A673 (cell line): ENCODE results near the gene ZNF493. TPM values are rescaled to one million over a fixed set of nuclear protein-coding genes. Genes with fewer than 3 reads are reported as not detected.

ENCODE experiments used
- BruUV-seq: library from RNA; stranded (reverse); fragments of 400-500 nt; replicated peaks from 2 replicates; lab custom pipeline; 2021; lab: Mats Ljungman, UMichigan
- CTCF ChIA-PET: fragments of 300-600 bp; sonication (Branson Sonifier 250); formaldehyde crosslinking; loops from one replicate; lab custom pipeline; 2022; ENCODE audit warnings: antibody characterized with exemption; lab: Charles Lee
- POLR2A ChIA-PET: fragments of 300-600 bp; sonication (Branson Sonifier 250); formaldehyde crosslinking; loops from one replicate; lab custom pipeline; 2022; ENCODE audit warnings: antibody characterized with exemption; ENCODE audit not compliant: low non-redundant PET; lab: Charles Lee
- DNase-seq: peaks from one replicate; pipeline ENCODE4 v3.0.0-alpha.2; 2015; ENCODE audit warnings: low spot score
- H3K27ac ChIP-seq: fragments of 200-600 bp; sonication (generic); 2 replicates; pipeline ENCODE4 v1.5.1; 2016; ENCODE audit warnings: mixed run types, low read depth, mild to moderate bottlenecking, mixed read lengths, antibody characterized with exemption, low read length; ENCODE audit not compliant: poor library complexity, severe bottlenecking
- H3K27me3 ChIP-seq: fragments of 200-600 bp; sonication (generic); replicated peaks from 2 replicates; pipeline ENCODE4 v1.6.1; 2017; ENCODE audit warnings: mixed run types, low read depth, mild to moderate bottlenecking, mixed read lengths, antibody characterized with exemption, low read length; ENCODE audit not compliant: insufficient read depth, poor library complexity
- H3K36me3 ChIP-seq: fragments of 200-600 bp; sonication (generic); 2 replicates; pipeline ENCODE4 v1.6.1; 2016; ENCODE audit warnings: mixed run types, mild to moderate bottlenecking, mixed read lengths, antibody characterized with exemption, low read length; ENCODE audit not compliant: insufficient read depth, poor library complexity, severe bottlenecking
- H3K4me1 ChIP-seq: fragments of 200-600 bp; sonication (generic); 2 replicates; pipeline ENCODE4 v1.6.1; 2017; ENCODE audit warnings: mixed run types, mild to moderate bottlenecking, mixed read lengths, antibody characterized with exemption, low read length; ENCODE audit not compliant: insufficient read depth, poor library complexity, severe bottlenecking
- H3K4me3 ChIP-seq: fragments of 200-600 bp; sonication (generic); 2 replicates; pipeline ENCODE4 v1.5.1; 2016; ENCODE audit warnings: low read depth, mixed run types, mild to moderate bottlenecking, mixed read lengths, low read length; ENCODE audit not compliant: poor library complexity, severe bottlenecking
- H3K9me3 ChIP-seq: fragments of 200-600 bp; sonication (generic); 2 replicates; pipeline ENCODE4 v1.6.1; 2016; ENCODE audit warnings: mixed run types, low read depth, mild to moderate bottlenecking, mixed read lengths, antibody characterized with exemption, low read length; ENCODE audit not compliant: poor library complexity, severe bottlenecking
- EZH2 ChIP-seq: fragments of 200-600 bp; sonication (generic); IDR thresholded peaks from 2 replicates; pipeline ENCODE4 v1.6.1; 2017; ENCODE audit warnings: borderline replicate concordance, low read depth, mild to moderate bottlenecking, mixed read lengths, antibody characterized with exemption, low read length; ENCODE audit not compliant: poor library complexity, severe bottlenecking
- intact Hi-C: fragments of 100-400 bp; cut with micrococcal nuclease; formaldehyde crosslinking; loops from one replicate; pipeline ENCODE4 v1.10.0; 2022; ENCODE audit not compliant: unreplicated experiment
- total RNA-seq: library from RNA; stranded (reverse); gene quantifications from 2 replicates; pipeline ENCODE4 v1.2.3, GENCODE V29; 2021
- TF ChIP-seq, protein P1 (sequence below): fragments of 300-800, 200-600 bp; sonication (generic); conservative IDR thresholded peaks from 2 replicates; pipeline ENCODE4 v1.5.1; 2017; ENCODE audit warnings: low read depth, mild to moderate bottlenecking, antibody characterized with exemption, low read length, moderate library complexity, mixed read lengths

The ZNF493 gene
- total RNA-seq, 1 experiment from 2014 or later, result 5.5 TPM

- TF ChIP-seq EZH2, result no peak
- TF ChIP-seq, protein P1, sequence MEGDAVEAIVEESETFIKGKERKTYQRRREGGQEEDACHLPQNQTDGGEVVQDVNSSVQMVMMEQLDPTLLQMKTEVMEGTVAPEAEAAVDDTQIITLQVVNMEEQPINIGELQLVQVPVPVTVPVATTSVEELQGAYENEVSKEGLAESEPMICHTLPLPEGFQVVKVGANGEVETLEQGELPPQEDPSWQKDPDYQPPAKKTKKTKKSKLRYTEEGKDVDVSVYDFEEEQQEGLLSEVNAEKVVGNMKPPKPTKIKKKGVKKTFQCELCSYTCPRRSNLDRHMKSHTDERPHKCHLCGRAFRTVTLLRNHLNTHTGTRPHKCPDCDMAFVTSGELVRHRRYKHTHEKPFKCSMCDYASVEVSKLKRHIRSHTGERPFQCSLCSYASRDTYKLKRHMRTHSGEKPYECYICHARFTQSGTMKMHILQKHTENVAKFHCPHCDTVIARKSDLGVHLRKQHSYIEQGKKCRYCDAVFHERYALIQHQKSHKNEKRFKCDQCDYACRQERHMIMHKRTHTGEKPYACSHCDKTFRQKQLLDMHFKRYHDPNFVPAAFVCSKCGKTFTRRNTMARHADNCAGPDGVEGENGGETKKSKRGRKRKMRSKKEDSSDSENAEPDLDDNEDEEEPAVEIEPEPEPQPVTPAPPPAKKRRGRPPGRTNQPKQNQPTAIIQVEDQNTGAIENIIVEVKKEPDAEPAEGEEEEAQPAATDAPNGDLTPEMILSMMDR, result no peak
- Histone ChIP-seq H3K36me3 (no peaks in the 10 kb centered on the region), H3K27me3 (no peaks in the 10 kb centered on the region), H3K27ac (no peak overlapping the region), H3K4me3 (no peak overlapping the region), H3K9me3 (peaks cover 19% of the 10 kb centered on the region), H3K4me1 (no peaks in the 10 kb centered on the region)
- BruUV-seq, result no TSS peak
- intact Hi-C loops, result no loop called here
- DNase-seq, result no peak
- CTCF ChIA-PET, result no interaction called here
- POLR2A ChIA-PET, result no interaction called here
Observed at GRCh38 chr19:21463449-21464105, 66.6 kb downstream of the ZNF493 start.

DNA sequence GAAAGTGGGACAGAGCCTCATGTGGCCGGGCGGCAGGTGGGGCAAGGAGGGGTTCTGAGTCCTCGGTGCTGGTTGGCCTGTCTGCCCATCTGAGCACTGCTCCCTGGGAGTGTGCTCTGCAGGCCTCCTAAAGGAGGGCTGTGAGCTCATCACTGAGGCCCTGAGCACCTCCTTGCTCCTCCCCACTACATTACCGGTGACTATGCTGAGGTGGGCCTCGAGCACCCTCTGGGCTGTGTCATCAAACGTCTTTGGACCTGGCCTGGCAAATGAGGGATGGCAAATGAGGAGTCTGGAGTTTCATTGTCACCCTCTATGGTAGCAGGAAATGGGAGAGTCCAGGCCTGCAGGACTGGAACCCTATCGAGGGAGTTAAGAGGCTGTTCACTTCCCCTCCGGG lies 69.7 kb downstream of the ZNF493 start:
- H3K4me1 ChIP-seq, result no peaks in the 10 kb centered on the region
- no peak overlapping the region for H3K27ac ChIP-seq
- BruUV-seq, result no TSS peak
- intact Hi-C loops, result no loop called here
- H3K27me3 ChIP-seq, result no peaks in the 10 kb centered on the region
- peaks cover 19% of the 10 kb centered on the region for H3K9me3 ChIP-seq
- no peak for TF ChIP-seq EZH2
- TF ChIP-seq, protein P1, result no peak
- H3K4me3 ChIP-seq, result no peak overlapping the region
- ChIA-PET CTCF (no interaction called here), POLR2A (no interaction called here)
- DNase-seq, result no peak
- no peaks in the 10 kb centered on the region for H3K36me3 ChIP-seq

DNA sequence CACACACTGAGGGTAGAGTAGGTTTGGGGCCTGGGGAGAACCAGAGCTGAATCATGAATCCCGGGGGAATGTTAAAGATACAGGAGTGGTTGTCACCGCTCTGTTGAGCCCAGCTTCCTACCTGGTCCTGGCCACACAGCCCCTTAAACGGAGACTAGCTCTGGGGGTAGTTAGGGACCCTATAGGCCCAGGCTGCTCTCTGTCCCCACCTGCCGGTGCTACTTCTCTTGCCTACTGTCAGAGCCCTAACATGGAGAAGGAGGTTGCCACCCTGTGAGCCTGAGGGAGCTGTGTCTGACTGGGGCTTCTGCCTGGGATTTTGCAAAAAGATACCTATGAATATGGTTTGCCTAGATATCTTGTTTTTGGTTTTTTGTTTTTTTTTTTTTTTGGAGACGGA lies 71.9 kb downstream of the ZNF493 start:
- Histone ChIP-seq H3K27me3 (no peaks in the 10 kb centered on the region), H3K4me1 (no peaks in the 10 kb centered on the region), H3K9me3 (peaks cover 10% of the 10 kb centered on the region), H3K4me3 (no peak overlapping the region), H3K36me3 (no peaks in the 10 kb centered on the region), H3K27ac (no peak overlapping the region)
- no TSS peak for BruUV-seq
- intact Hi-C loops, result no loop called here
- ChIA-PET CTCF (no interaction called here), POLR2A (no interaction called here)
- no peak for TF ChIP-seq EZH2
- TF ChIP-seq, protein P1, result no peak
- no peak for DNase-seq
